T-cell (primary cell): ENCODE measurements around the gene EXT2. TPM values are rescaled to one million over a fixed set of nuclear protein-coding genes. Genes with fewer than 3 reads are reported as not detected.

ENCODE experiments used
- ATAC-seq, 4 experiments: fragments of 200-7000 bp in 3 of 4; fragments of 150-1000 bp in 1 of 4; cut with Tn5 transposase; replicated peaks in 1 of 4; 1 replicate in 3 of 4; 2 replicates in 1 of 4; pipeline ENCODE4 v1.10.0; 2021; ENCODE audit warnings: moderate library complexity in 3 of 4, mild to moderate bottlenecking in 2 of 4, moderate number of reproducible peaks in 1 of 4
- CTCF ChIA-PET, 2 donors: fragments of 300-600 bp; sonication (Branson Sonifier 250); formaldehyde crosslinking; loops; one replicate each; lab custom pipeline; 2022; ENCODE audit warnings: antibody characterized with exemption in 2 of 2; lab: Charles Lee
- POLR2A ChIA-PET, 2 donors: fragments of 300-600 bp; sonication (Branson Sonifier 250); formaldehyde crosslinking; loops; one replicate each; lab custom pipeline; 2022; ENCODE audit warnings: antibody characterized with exemption in 2 of 2; lab: Charles Lee
- DNase-seq, 35 experiments: peaks; one replicate each; pipeline versions ENCODE4 v3.0.0 to v3.0.0-alpha.2; 2013 to 2023
- H3K27ac ChIP-seq: one replicate; pipeline ENCODE4 v1.5.1; 2013; ENCODE audit warnings: low read length
- H3K27me3 ChIP-seq, 2 experiments: replicated peaks in 1 of 2; 1 replicate in 1 of 2; 2 replicates in 1 of 2; pipeline versions ENCODE4 v1.6.1 to v1.7.0; 2013; ENCODE audit warnings: low read length in 1 of 2, mixed read lengths in 1 of 2; ENCODE audit not compliant: control insufficient read depth in 2 of 2, insufficient read depth in 2 of 2; ENCODE audit errors: extremely low read depth in 1 of 2
- H3K36me3 ChIP-seq, 2 donors: 1 replicate in 1 of 2; 2 replicates in 1 of 2; pipeline versions ENCODE4 v1.6.1 to v1.7.0; 2013; ENCODE audit warnings: low read length in 1 of 2; ENCODE audit not compliant: control insufficient read depth in 2 of 2, insufficient read depth in 1 of 2; ENCODE audit errors: extremely low read depth in 1 of 2
- H3K4me1 ChIP-seq, 2 experiments: 1 replicate in 1 of 2; 2 replicates in 1 of 2; pipeline versions ENCODE4 v1.6.1 to v1.7.0; 2013; ENCODE audit warnings: low read length in 2 of 2, mixed read lengths in 1 of 2; ENCODE audit not compliant: insufficient read depth in 2 of 2, control insufficient read depth in 1 of 2; ENCODE audit errors: extremely low read depth in 1 of 2
- H3K4me3 ChIP-seq, 2 donors: 1 replicate in 1 of 2; 2 replicates in 1 of 2; pipeline versions ENCODE4 v1.5.1 to v1.7.0; 2013; ENCODE audit warnings: mild to moderate bottlenecking in 2 of 2, low read length in 1 of 2, moderate library complexity in 1 of 2; ENCODE audit not compliant: control insufficient read depth in 1 of 2; ENCODE audit errors: extremely low read depth in 1 of 2
- H3K9me3 ChIP-seq: 2 replicates; pipeline ENCODE4 v1.7.0; 2013
- H3K27ac Mint-ChIP-seq, 2 donors: one replicate each; pipeline ENCODE4 v1.8.0; 2020 to 2021; ENCODE audit warnings: mild to moderate bottlenecking in 2 of 2, mixed read lengths in 2 of 2
- H3K27me3 Mint-ChIP-seq, 2 donors: one replicate each; pipeline ENCODE4 v1.8.0; 2021 to 2022; ENCODE audit warnings: mixed read lengths in 2 of 2
- H3K36me3 Mint-ChIP-seq: one replicate; pipeline ENCODE4 v1.8.0; 2021; ENCODE audit warnings: mixed read lengths
- H3K4me1 Mint-ChIP-seq, 3 donors: one replicate each; pipeline ENCODE4 v1.8.0; 2020 to 2022; ENCODE audit warnings: mixed read lengths in 3 of 3, mild to moderate bottlenecking in 1 of 3
- H3K4me3 Mint-ChIP-seq, 3 donors: one replicate each; pipeline ENCODE4 v1.8.0; 2020 to 2022; ENCODE audit warnings: mild to moderate bottlenecking in 3 of 3, mixed read lengths in 3 of 3, moderate library complexity in 3 of 3
- H3K9me3 Mint-ChIP-seq, 3 donors: one replicate each; pipeline ENCODE4 v1.8.0; 2020 to 2022; ENCODE audit warnings: mixed read lengths in 3 of 3
- WGBS: methylation state at CpG from one replicate; pipeline ENCODE4 v1.1.5; 2013; ENCODE audit warnings: missing lambda C conversion rate; ENCODE audit not compliant: insufficient coverage; 5-methylcytosine and 5-hydroxymethylcytosine counted together
- total RNA-seq, 35 experiments: library from RNA in 6 of 35; stranded (reverse) in 6 of 35; fragments of 120-200 nt in 1 of 35; gene quantifications; one replicate each; pipeline versions ENCODE4 v1.2.1 to v1.2.4 and lab custom pipeline; 2013 to 2026

The EXT2 gene
- total RNA-seq, 5 donors from 2014 or later (not counting 1 experiment from before 2014, with no cell fraction given): 24.8 to 30.5 (median 26.6) TPM

DNA sequence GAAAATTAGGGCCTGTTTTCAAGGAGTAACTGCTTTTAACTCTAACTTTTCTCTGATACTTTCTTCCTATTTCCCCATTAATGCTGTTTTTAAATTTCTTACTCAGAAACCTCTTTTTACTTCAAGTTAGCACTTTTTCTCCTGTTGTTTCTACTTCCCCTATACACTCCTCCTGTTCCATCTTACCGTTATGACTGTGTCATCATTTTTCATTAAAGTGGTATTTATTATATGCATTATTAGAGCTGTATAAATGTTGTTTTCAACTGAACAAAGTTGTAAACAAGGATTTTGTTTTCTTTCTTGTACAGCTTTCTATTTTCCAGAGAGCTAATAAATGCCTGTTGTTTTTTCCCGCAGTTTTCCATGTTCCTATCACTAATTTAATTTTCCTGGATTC is 84.6 kb downstream of the EXT2 start:
- Mint-ChIP-seq H3K36me3 (peaks cover 41% of the 10 kb centered on the region), H3K9me3 (no peaks in the 10 kb centered on the region), H3K27ac (no peak overlapping the region), H3K4me3 (no peak overlapping the region), H3K27me3 (no peaks in the 10 kb centered on the region), H3K4me1 (peaks cover 0 to 20% (median 2%) of the 10 kb centered on the region in 3 donors)
- Histone ChIP-seq H3K27ac (no peak overlapping the region), H3K9me3 (no peaks in the 10 kb centered on the region), H3K4me3 (no peak overlapping the region), H3K4me1 (no peaks in the 10 kb centered on the region), H3K36me3 (no peaks in the 10 kb centered on the region), H3K27me3 (no peaks in the 10 kb centered on the region)
- ATAC-seq (no peak), DNase-seq (no peak)
- no CpG with 5 or more reads among the region's 2 CpGs for WGBS
- ChIA-PET POLR2A (interaction anchor here in 1 of 2 donors (0.7 kb wide), 1 partner anchor 28 kb away, joined by 4 read pairs; no protein-coding TSS in a partner anchor), CTCF (no interaction called here)

DNA sequence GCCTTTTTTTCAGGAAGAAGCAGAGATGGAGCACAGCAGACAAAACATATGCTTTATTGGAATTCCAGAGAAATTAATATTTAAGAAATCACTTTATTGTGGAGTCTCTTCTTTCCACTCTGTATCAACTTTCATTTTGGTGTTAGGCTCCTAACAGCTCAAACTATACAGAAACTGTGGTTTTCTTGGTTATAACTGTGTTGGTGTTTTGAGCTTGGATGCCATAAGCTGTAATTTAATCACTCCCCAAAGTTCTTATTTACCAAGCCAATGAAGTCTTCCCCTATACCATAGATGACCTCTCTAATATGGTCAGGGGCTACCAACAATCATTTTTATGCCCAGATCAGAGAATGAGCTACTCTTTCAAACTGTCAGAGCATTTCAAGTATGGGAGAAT is 90.0 kb downstream of the EXT2 start:
- DNase-seq: no peak
- no peak overlapping the region for H3K4me3 Mint-ChIP-seq
- H3K9me3 Mint-ChIP-seq: peaks cover 8 to 23% (median 21%) of the 10 kb centered on the region in 3 donors
- H3K4me1 ChIP-seq: no peaks in the 10 kb centered on the region
- H3K36me3 Mint-ChIP-seq: peaks cover 67% of the 10 kb centered on the region
- no peaks in the 10 kb centered on the region for H3K27me3 ChIP-seq
- ChIA-PET CTCF (no interaction called here), POLR2A (no interaction called here)
- H3K27me3 Mint-ChIP-seq: no peaks in the 10 kb centered on the region
- H3K27ac Mint-ChIP-seq: no peak overlapping the region
- no peak overlapping the region for H3K27ac ChIP-seq
- H3K9me3 ChIP-seq: peaks cover 9% of the 10 kb centered on the region
- no peak for ATAC-seq
- H3K36me3 ChIP-seq: peaks cover 0 to 3% of the 10 kb centered on the region in 2 donors
- H3K4me1 Mint-ChIP-seq: peaks cover 2 to 19% (median 7%) of the 10 kb centered on the region in 3 donors
- no peak overlapping the region for H3K4me3 ChIP-seq

DNA sequence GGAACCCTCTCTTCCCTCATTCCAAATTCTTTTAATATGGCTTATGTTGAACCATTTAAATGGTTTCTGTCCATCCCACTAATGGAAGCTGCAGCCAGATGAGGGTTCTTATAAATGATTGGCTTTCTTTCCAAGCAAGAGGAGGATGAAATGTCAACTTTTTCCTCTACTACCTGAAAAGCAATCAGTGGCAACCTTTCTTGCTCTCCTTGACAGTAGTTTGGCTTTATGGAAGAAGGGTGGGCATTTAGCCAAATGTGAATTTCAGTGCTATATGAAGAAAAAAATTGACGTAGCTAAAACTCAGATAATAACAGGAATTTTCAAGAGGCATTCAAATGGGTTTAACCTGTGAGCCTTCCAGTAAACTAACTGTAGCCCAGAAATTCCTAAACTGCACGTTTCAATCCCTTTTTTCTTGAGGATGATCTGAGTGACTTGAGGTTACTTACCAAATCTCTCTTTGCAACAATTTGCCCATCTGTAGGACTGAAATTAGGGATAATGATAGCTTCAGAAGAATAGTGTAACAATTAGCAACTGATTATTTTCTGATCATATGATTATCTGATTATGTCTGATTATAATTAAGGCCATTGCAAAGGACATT is 90.9 kb downstream of the EXT2 start:
- Histone ChIP-seq H3K9me3 (peaks cover 9% of the 10 kb centered on the region), H3K4me3 (no peak overlapping the region), H3K27me3 (no peaks in the 10 kb centered on the region), H3K4me1 (no peaks in the 10 kb centered on the region), H3K36me3 (peaks cover 0 to 3% of the 10 kb centered on the region in 2 donors), H3K27ac (no peak overlapping the region)
- no peak for ATAC-seq
- peaks cover 65% of the 10 kb centered on the region for H3K36me3 Mint-ChIP-seq
- no peak for DNase-seq
- H3K9me3 Mint-ChIP-seq: peaks cover 8 to 23% (median 21%) of the 10 kb centered on the region in 3 donors
- H3K27me3 Mint-ChIP-seq: no peaks in the 10 kb centered on the region
- no peak overlapping the region for H3K4me3 Mint-ChIP-seq
- H3K4me1 Mint-ChIP-seq: peaks cover 2 to 20% (median 9%) of the 10 kb centered on the region in 3 donors
- POLR2A ChIA-PET: interaction anchor here in 1 of 2 donors (0.6 kb wide), 1 partner anchor 1173 kb away, joined by 3 read pairs; no protein-coding TSS in a partner anchor
- CTCF ChIA-PET: no interaction called here
- no peak overlapping the region for H3K27ac Mint-ChIP-seq
- no CpG with 5 or more reads among the region's 2 CpGs for WGBS

DNA sequence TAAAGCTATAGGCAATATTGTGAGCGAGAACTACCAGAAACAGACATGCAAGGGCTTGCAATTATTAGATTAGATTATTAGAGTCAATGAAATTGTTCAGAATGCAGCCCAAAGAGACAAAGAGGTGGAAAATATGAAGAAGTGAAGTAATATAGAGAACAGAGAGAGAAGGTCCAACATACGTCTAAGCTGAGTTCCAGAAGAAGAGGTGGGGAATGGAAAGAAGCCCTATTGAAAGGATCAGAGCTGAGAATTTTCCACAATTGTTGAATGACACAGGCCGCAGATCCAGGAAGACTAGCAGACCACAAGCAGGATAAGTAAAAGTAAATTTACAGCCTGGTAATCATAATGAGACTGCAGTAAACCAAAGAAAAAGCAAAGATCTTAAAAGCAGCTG is 93.2 kb downstream of the EXT2 start:
- Mint-ChIP-seq H3K9me3 (peaks cover 8 to 23% (median 21%) of the 10 kb centered on the region in 3 donors), H3K4me3 (no peak overlapping the region), H3K4me1 (peaks cover 2 to 9% (median 8%) of the 10 kb centered on the region in 3 donors), H3K27me3 (no peaks in the 10 kb centered on the region), H3K27ac (no peak overlapping the region), H3K36me3 (peaks cover 70% of the 10 kb centered on the region)
- Histone ChIP-seq H3K27ac (no peak overlapping the region), H3K27me3 (no peaks in the 10 kb centered on the region), H3K36me3 (peaks cover 0 to 3% of the 10 kb centered on the region in 2 donors), H3K4me1 (no peaks in the 10 kb centered on the region), H3K9me3 (peaks cover 9% of the 10 kb centered on the region), H3K4me3 (no peak overlapping the region)
- POLR2A ChIA-PET: no interaction called here
- CTCF ChIA-PET: interaction anchor here in 1 of 2 donors (0.7 kb wide), 1 partner anchor 11 kb away, joined by 3 read pairs; no protein-coding TSS in a partner anchor
- no peak for DNase-seq
- no CpG with 5 or more reads among the region's 3 CpGs for WGBS
- no peak for ATAC-seq

DNA sequence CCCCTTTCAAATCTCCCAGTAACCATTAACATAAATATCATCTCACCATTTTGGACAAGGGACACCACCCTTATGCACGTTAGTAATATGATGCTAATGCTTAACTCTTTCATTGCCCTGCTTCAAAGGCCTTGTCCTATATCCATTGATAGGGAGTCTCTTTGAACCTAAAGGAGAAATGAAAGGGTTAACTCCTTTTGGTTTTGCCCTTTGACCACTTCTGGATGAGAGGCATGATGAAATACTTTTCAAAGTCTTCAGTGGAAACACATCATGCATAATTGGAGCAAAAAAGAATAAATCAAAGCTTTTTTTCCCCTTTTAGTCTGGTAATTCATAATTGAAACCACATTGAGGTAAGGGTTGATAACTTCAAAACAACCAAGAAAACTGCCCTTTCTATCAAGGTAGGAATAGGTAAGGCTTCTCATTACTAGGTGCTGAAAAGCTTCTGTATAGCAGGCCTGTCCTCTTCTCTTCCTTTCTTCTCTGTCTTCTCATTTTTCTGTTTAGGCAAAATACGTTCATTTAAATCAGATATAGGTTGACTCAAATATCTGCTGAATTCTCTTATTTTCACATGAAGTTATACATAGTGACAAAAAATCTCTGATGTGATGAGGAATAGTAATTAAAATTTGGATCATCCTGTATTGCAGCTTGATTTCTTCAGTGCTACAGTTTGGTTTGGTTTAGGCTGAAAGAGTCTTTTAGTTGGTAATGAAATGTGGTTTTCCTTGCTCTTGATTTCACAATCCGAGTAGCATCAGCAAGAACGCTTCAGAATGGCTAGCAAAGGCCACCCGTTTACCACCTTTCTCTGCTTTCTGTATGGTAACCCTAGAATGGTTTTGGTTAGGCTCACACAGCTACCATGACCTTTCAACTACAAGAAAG is 94.8 kb downstream of the EXT2 start:
- ChIA-PET POLR2A (no interaction called here), CTCF (no interaction called here)
- 87% methylated on average over 3 of the region's 5 CpGs for WGBS
- Mint-ChIP-seq H3K27me3 (no peaks in the 10 kb centered on the region), H3K27ac (no peak overlapping the region), H3K4me3 (no peak overlapping the region), H3K36me3 (peaks cover 72% of the 10 kb centered on the region), H3K4me1 (peaks cover 2 to 9% (median 5%) of the 10 kb centered on the region in 3 donors), H3K9me3 (peaks cover 8 to 23% (median 21%) of the 10 kb centered on the region in 3 donors)
- no peaks in the 10 kb centered on the region for H3K27me3 ChIP-seq
- no peak overlapping the region for H3K27ac ChIP-seq
- peaks cover 9% of the 10 kb centered on the region for H3K9me3 ChIP-seq
- ATAC-seq (no peak), DNase-seq (no peak)
- H3K36me3 ChIP-seq: peaks cover 0 to 3% of the 10 kb centered on the region in 2 donors
- no peaks in the 10 kb centered on the region for H3K4me1 ChIP-seq
- no peak overlapping the region for H3K4me3 ChIP-seq

DNA sequence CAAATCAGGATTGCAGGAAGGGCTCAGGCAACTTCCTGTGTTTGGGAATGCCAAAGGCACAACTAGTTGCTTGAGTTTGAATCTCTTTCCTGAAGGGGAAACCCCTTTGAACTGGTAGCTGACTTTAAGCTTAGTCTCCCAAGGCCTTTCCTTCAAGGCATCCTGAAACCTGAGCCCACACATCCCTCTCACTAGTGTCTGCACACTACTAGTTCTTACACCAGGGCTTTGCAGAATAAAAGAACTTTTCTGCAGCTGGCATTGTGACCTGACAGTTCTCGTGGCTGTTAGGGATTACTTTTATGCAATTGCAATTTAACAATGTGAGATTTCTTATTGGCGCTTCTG is 95.4 kb downstream of the EXT2 start:
- Mint-ChIP-seq H3K9me3 (peaks cover 8 to 23% (median 21%) of the 10 kb centered on the region in 3 donors), H3K4me1 (peaks cover 2 to 8% (median 5%) of the 10 kb centered on the region in 3 donors), H3K4me3 (no peak overlapping the region), H3K36me3 (peaks cover 68% of the 10 kb centered on the region), H3K27ac (no peak overlapping the region), H3K27me3 (no peaks in the 10 kb centered on the region)
- ChIA-PET CTCF (no interaction called here), POLR2A (no interaction called here)
- DNase-seq: no peak
- H3K9me3 ChIP-seq: peaks cover 9% of the 10 kb centered on the region
- no peaks in the 10 kb centered on the region for H3K4me1 ChIP-seq
- no peaks in the 10 kb centered on the region for H3K27me3 ChIP-seq
- no CpG with 5 or more reads among the region's 2 CpGs for WGBS
- no peak overlapping the region for H3K27ac ChIP-seq
- H3K36me3 ChIP-seq: peaks cover 0 to 3% of the 10 kb centered on the region in 2 donors
- no peak for ATAC-seq
- H3K4me3 ChIP-seq: no peak overlapping the region
